Keratinocyte (primary cell): ENCODE data around the gene ADAM19.

ENCODE experiments used
- EZH2 ChIP-seq: IDR thresholded peaks from one replicate; pipeline ENCODE4 v1.6.1; 2012; ENCODE audit warnings: inconsistent platforms, mild to moderate bottlenecking, low read length, moderate library complexity
- TF ChIP-seq, protein P1 (sequence below), 3 experiments: IDR thresholded peaks in 1 of 3; conservative IDR thresholded peaks in 1 of 3; optimal IDR thresholded peaks in 1 of 3; 2 replicates in 2 of 3; 3 replicates in 1 of 3; pipeline versions ENCODE3 to v1.5.1; 2011; ENCODE audit warnings: low read length in 3 of 3, mild to moderate bottlenecking in 3 of 3, moderate library complexity in 2 of 3, control low read depth in 1 of 3, inconsistent platforms in 1 of 3; ENCODE audit not compliant: insufficient read depth in 2 of 3; ENCODE audit errors: extremely low read depth in 1 of 3

DNA sequence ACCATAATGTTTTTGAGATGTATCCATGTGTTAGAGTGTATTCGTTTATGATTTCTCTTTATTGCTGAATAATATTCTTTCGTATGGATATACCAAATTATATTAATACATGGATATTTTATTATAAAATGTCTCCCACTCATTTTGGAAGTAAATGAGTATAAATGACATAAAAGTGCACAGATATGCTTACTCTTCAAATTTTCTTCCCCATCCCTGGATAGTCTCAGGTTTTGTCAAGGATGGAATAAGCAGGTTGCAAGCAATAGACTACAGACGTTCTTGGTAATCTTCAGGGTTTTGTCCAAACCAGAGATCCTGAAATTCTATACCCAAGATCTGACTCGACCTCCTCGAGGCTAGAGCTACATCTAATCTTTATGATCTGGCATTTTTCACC, 64.9 kb downstream of the ADAM19 start:
- TF ChIP-seq, protein P1, sequence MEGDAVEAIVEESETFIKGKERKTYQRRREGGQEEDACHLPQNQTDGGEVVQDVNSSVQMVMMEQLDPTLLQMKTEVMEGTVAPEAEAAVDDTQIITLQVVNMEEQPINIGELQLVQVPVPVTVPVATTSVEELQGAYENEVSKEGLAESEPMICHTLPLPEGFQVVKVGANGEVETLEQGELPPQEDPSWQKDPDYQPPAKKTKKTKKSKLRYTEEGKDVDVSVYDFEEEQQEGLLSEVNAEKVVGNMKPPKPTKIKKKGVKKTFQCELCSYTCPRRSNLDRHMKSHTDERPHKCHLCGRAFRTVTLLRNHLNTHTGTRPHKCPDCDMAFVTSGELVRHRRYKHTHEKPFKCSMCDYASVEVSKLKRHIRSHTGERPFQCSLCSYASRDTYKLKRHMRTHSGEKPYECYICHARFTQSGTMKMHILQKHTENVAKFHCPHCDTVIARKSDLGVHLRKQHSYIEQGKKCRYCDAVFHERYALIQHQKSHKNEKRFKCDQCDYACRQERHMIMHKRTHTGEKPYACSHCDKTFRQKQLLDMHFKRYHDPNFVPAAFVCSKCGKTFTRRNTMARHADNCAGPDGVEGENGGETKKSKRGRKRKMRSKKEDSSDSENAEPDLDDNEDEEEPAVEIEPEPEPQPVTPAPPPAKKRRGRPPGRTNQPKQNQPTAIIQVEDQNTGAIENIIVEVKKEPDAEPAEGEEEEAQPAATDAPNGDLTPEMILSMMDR (optimal IDR thresholded peaks at IDR 0.05 in 1 of 3, IDR thresholded peaks at IDR 0.05 in 1 of 3, conservative IDR thresholded peaks at IDR 0.05 in 1 of 3; ENCODE audit: extremely low read depth in 1 of 3, insufficient read depth in 2 of 3, low read length in 3 of 3), result no peak
- no peak for TF ChIP-seq EZH2
